Neural progenitor cell (in vitro differentiated cells): ENCODE data around the gene TANK. TPM values are rescaled to one million over a fixed set of nuclear protein-coding genes. Genes with fewer than 3 reads are reported as not detected.

Experiments used
- DNase-seq: peaks from one replicate; pipeline ENCODE4 v3.0.0-alpha.2; 2016; ENCODE audit warnings: low spot score
- H2AFZ ChIP-seq: fragments of 200-600 bp; sonication (generic); replicated peaks from 2 replicates; pipeline ENCODE4 v1.6.1; 2016; ENCODE audit warnings: antibody characterized with exemption
- H3F3A ChIP-seq: fragments of 200-600 bp; sonication (generic); 2 replicates; pipeline ENCODE4 v1.6.1; 2016; ENCODE audit warnings: antibody characterized with exemption, low read depth
- H3K27ac ChIP-seq: fragments of 200-600 bp; sonication (generic); 2 replicates; pipeline ENCODE4 v1.5.1; 2016; ENCODE audit warnings: mild to moderate bottlenecking
- H3K27me3 ChIP-seq: fragments of 200-600 bp; sonication (generic); 2 replicates; pipeline ENCODE4 v1.6.1; 2016; ENCODE audit warnings: mild to moderate bottlenecking, moderate library complexity
- H3K36me3 ChIP-seq: fragments of 200-600 bp; sonication (generic); 2 replicates; pipeline ENCODE4 v1.5.1; 2016
- H3K4me1 ChIP-seq: fragments of 200-600 bp; sonication (generic); 2 replicates; pipeline ENCODE4 v1.6.1; 2016; ENCODE audit warnings: mixed run types
- H3K4me2 ChIP-seq: fragments of 200-600 bp; sonication (generic); 2 replicates; pipeline ENCODE4 v1.6.1; 2016
- H3K4me3 ChIP-seq: fragments of 200-600 bp; sonication (generic); 2 replicates; pipeline ENCODE4 v1.5.1; 2016
- H3K79me2 ChIP-seq: fragments of 200-600 bp; sonication (generic); 2 replicates; pipeline ENCODE4 v1.6.1; 2016; ENCODE audit warnings: low read depth
- H3K9ac ChIP-seq: fragments of 200-600 bp; sonication (generic); 2 replicates; pipeline ENCODE4 v1.6.1; 2016
- H3K9me3 ChIP-seq: fragments of 200-600 bp; sonication (generic); 2 replicates; pipeline ENCODE4 v1.5.1; 2016; ENCODE audit warnings: low read depth
- H4K20me1 ChIP-seq: fragments of 200-600 bp; sonication (generic); 2 replicates; pipeline ENCODE4 v1.6.1; 2016; ENCODE audit warnings: low read depth
- H3K27ac Mint-ChIP-seq: 3 replicates; pipeline ENCODE4 v1.8.0; 2021; ENCODE audit warnings: mixed read lengths
- H3K27me3 Mint-ChIP-seq: 2 replicates; pipeline ENCODE4 v1.8.0; 2022; ENCODE audit warnings: low read depth, mild to moderate bottlenecking, inconsistent platforms, moderate library complexity, mixed read lengths; ENCODE audit not compliant: insufficient read depth
- H3K36me3 Mint-ChIP-seq: 3 replicates; pipeline ENCODE4 v1.8.0; 2021; ENCODE audit warnings: mixed read lengths
- H3K4me1 Mint-ChIP-seq: 3 replicates; pipeline ENCODE4 v1.8.0; 2021; ENCODE audit warnings: mixed read lengths
- H3K4me3 Mint-ChIP-seq: 3 replicates; pipeline ENCODE4 v1.8.0; 2021; ENCODE audit warnings: mild to moderate bottlenecking, moderate library complexity, mixed read lengths
- H3K9me3 Mint-ChIP-seq: 3 replicates; pipeline ENCODE4 v1.8.0; 2020; ENCODE audit warnings: mixed read lengths
- CTCF ChIP-seq: fragments of 200-600 bp; sonication (generic); IDR thresholded peaks from 2 replicates; pipeline ENCODE4 v1.5.1; 2017; ENCODE audit warnings: antibody characterized with exemption, mild to moderate bottlenecking
- EZH2 ChIP-seq: fragments of 200-600 bp; sonication (generic); IDR thresholded peaks from 2 replicates; pipeline ENCODE4 v1.6.1; 2017; ENCODE audit warnings: antibody characterized with exemption, mild to moderate bottlenecking, moderate library complexity
- EZH2phosphoT487 ChIP-seq: fragments of 200-600 bp; sonication (generic); IDR thresholded peaks from 2 replicates; pipeline ENCODE4 v1.6.1; 2017; ENCODE audit warnings: antibody characterized with exemption
- total RNA-seq: library from RNA; depleted of rRNA; stranded (reverse); fragments of >200 nt; gene quantifications from 2 replicates; pipeline ENCODE4 v1.2.3, GENCODE V29; 2015; ENCODE audit warnings: low replicate concordance

The TANK gene
- total RNA-seq, 1 donor from 2014 or later = 43.5 TPM

- Histone ChIP-seq H4K20me1 (no peaks in the 10 kb centered on the region), H3K36me3 (no peaks in the 10 kb centered on the region), H2AFZ (no peak overlapping the region), H3K9ac (no peak overlapping the region), H3K9me3 (no peaks in the 10 kb centered on the region), H3K4me2 (no peak overlapping the region), H3F3A (no peaks in the 10 kb centered on the region), H3K27me3 (no peaks in the 10 kb centered on the region), H3K4me1 (no peaks in the 10 kb centered on the region), H3K4me3 (no peak overlapping the region), H3K27ac (no peak overlapping the region), H3K79me2 (no peaks in the 10 kb centered on the region)
- Mint-ChIP-seq H3K9me3 (no peaks in the 10 kb centered on the region), H3K36me3 (peaks cover 12% of the 10 kb centered on the region), H3K4me1 (no peaks in the 10 kb centered on the region), H3K27me3 (no peaks in the 10 kb centered on the region), H3K4me3 (no peak overlapping the region), H3K27ac (no peak overlapping the region)
- TF ChIP-seq EZH2phosphoT487 = no peak
- no peak for TF ChIP-seq CTCF
- TF ChIP-seq EZH2 = no peak
- no peak for DNase-seq
Measured at GRCh38 chr2:161169335-161169734, 9.1 kb downstream of the TANK start.

DNA sequence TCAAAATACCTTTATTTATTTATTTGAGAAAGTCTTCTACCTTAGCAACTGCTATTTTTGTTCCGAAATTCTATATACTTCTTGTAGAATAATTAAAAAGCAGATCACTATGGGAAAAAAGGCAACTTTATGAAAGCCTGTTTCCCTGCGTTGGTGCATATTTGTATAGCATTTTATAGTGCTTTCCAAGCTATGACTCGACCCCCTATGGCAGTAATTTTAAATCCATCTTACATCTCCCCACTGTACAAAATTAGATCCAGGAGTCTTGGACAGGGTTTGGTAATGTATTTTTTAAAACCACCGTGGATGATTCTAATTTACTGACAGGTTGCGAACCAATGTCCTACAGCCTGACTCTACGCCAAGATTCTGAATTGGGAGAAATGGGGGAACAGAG is 10.1 kb downstream of the TANK start:
- Histone ChIP-seq H3K4me3 (no peak overlapping the region), H4K20me1 (no peaks in the 10 kb centered on the region), H3F3A (no peaks in the 10 kb centered on the region), H3K9ac (no peak overlapping the region), H3K4me2 (no peak overlapping the region), H3K79me2 (no peaks in the 10 kb centered on the region), H3K9me3 (no peaks in the 10 kb centered on the region), H2AFZ (no peak overlapping the region), H3K4me1 (no peaks in the 10 kb centered on the region), H3K36me3 (no peaks in the 10 kb centered on the region), H3K27me3 (no peaks in the 10 kb centered on the region), H3K27ac (no peak overlapping the region)
- Mint-ChIP-seq H3K4me3 (no peak overlapping the region), H3K36me3 (peaks cover 12% of the 10 kb centered on the region), H3K27me3 (no peaks in the 10 kb centered on the region), H3K4me1 (no peaks in the 10 kb centered on the region), H3K9me3 (no peaks in the 10 kb centered on the region), H3K27ac (no peak overlapping the region)
- DNase-seq = no peak
- no peak for TF ChIP-seq CTCF
- no peak for TF ChIP-seq EZH2
- TF ChIP-seq EZH2phosphoT487 = no peak

DNA sequence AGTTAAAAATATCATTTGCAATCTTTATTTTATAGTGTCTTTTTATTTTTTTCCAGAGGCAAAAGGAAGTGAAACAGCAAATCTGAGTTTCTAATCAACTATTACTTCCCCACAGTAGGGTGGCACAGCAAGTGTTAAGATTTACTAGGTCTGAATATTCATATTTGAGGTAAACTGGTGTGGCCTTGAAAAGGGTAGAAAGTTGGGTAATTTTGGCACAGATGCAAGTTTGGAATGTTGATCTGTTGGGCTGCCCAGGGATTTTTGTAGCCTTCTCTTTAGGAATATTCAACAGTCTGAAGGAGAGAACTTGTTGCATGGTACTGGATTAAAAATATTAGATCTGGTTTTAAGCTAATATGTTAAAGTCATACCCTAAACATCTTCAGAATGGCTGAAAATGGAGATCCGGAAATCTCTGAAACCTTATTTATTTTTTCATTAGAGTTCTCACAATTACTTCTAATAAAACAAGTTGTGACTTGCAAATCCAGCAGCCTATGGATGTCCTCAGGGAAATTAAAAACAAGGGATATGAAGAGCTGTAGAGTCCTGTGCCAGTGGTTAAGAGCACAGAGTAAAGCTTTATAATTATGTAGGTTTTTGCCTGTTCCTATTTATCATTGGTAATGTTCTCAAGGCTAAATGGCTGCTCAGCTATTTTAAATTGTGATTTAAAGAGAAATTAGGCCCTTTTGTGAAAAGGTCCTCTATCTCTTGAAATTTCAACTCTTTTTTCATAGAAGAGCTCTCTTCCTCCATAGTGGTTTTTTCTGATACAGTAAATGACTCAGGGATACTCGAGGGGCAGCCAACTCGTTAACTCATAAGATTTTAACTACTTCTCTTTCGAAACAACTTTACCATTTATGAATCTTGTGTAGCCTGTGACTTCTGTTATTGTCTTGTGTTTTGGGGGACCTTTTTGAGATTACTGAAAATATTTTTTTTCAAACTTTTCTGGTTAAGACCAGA is 11.0 kb downstream of the TANK start:
- Mint-ChIP-seq H3K9me3 (no peaks in the 10 kb centered on the region), H3K4me1 (no peaks in the 10 kb centered on the region), H3K36me3 (peaks cover 15% of the 10 kb centered on the region), H3K27ac (no peak overlapping the region), H3K4me3 (no peak overlapping the region), H3K27me3 (no peaks in the 10 kb centered on the region)
- Histone ChIP-seq H3K36me3 (no peaks in the 10 kb centered on the region), H3F3A (no peaks in the 10 kb centered on the region), H3K9ac (no peak overlapping the region), H3K79me2 (no peaks in the 10 kb centered on the region), H3K9me3 (no peaks in the 10 kb centered on the region), H3K4me3 (no peak overlapping the region), H3K27ac (no peak overlapping the region), H4K20me1 (no peaks in the 10 kb centered on the region), H3K4me1 (no peaks in the 10 kb centered on the region), H3K27me3 (no peaks in the 10 kb centered on the region), H3K4me2 (no peak overlapping the region), H2AFZ (no peak overlapping the region)
- TF ChIP-seq EZH2phosphoT487 (no peak), EZH2 (no peak), CTCF (no peak)
- DNase-seq = no peak
